Fibroblast of skin of left biceps (primary cell): ENCODE data around the gene DLGAP4.

Source experiments
- DNase-seq, 2 experiments: peaks; one replicate each; pipeline ENCODE4 v3.0.0-alpha.2; 2013; ENCODE audit warnings: low read depth in 2 of 2

Gene DLGAP4

GRCh38 chr20:36565520-36565919 is 259.4 kb downstream of the DLGAP4 start:
- DNase-seq, result no peak

DNA sequence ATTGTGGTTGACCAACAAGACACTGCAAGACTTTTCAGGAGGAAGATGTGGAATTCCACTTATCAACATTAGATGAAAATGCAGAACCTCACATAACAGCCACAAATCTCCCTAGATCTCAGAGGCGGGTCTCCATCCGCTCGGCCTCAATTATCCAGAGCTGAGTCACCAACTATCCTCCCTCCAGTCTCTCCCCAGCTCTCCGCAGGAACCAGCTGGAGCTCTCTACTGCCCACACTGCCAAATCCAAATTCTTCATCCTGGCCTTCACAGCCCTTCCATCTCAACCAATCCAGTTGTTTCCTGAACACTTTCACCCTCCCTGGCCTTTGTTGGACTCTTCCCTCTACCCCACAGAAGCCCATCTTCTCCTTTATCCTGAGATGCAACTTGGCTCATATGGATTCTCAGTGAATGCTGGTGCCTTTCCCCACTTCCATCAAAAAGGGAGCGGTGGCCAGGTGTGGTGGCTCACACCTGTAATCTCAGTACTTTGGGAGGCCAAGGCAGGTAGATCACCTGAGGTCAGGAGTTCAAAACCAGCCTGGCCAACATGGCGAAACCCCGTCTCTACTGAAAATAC is 263.8 kb downstream of the DLGAP4 start:
- DNase-seq, result no peak

DNA sequence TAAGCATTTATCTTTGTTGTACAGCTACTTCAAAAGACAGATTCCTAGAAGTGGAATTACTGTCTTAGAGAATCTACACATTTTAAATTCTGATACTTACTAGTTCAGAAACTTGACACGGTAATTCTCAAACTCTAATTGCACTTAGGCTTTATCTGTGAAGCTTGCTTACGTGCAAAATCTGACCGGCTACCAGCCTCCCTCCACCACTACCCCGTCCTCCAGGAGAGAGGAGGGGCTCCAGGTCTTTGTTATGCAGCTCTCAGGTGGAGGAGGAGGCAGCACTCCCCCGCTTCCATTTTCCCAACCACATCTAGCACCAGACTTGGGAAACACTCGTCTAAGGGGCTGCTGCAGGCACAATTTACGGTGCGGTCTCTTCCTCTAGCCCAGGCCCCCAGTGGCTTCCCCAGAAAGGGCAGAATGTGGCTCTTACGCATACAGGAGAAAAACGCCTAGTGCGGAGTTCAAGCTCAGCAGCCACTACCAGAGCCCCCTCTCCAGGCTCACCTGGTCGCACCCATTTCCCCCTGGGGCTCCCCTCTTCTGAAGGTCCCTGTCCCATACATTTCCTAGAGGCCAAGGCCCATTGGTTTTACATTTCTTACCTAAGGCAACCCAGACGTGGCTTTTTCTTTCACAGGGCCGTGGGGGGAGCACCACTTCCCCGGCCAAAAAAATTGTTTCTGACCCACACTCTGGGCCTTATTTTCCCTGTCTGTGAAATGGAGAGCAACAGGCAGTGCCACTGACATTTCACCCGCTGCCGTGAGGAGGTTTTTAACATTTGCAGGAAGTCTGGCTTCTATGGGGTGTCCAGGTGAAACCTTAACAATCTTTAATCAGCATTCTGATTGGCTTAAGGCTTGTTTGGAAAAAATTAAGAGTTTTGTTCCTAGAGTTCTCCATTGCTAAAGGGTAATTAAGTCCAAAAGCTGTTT is 265.7 kb downstream of the DLGAP4 start:
- no peak for DNase-seq

- DNase-seq, result no peak
Measured at GRCh38 chr20:36572701-36573102, 266.6 kb downstream of the DLGAP4 start.

DNA sequence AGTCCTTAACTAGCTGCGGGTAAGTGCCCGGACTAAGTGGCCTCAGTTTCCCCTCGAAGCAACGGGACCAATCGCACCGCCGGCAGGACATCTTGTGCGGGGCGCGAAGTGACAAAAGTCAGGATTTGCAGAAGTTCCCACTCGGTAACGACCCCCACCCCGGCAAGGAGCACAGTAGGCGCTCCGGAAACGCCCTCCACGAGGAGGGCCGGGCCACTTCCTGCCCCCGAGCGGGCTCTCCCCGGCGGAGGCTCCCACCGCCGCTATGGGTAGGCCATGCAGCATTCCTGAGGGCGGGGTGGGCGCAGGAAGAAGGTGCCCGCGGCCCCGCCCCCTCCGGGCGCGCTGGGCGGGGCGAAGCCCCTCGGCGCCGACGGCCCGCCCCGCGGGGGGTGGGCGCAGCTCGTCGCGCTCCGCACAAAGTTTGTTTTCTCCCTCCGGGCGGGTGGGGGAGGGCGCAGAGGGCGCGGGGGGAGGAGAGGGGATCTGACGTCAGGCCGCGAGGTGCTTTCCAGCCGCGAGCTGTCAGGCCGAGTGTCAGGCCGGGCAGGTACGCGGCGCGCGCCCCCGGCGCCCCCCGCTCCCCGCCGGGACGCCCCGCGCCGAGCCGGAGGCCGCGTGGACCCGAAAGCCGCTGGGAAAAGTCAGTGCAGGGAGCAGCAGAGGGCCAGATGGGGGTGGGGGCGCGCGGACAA is 267.1 kb downstream of the DLGAP4 start, which contains the start of gene TGIF2:
TGIF2 (plus strand) TSS at position 495 of the 695 bp plus-strand sequence. CDS start 5,178 bp downstream, outside the sequence.
- peak; percentile 76 to 77 for DNase-seq

DNA sequence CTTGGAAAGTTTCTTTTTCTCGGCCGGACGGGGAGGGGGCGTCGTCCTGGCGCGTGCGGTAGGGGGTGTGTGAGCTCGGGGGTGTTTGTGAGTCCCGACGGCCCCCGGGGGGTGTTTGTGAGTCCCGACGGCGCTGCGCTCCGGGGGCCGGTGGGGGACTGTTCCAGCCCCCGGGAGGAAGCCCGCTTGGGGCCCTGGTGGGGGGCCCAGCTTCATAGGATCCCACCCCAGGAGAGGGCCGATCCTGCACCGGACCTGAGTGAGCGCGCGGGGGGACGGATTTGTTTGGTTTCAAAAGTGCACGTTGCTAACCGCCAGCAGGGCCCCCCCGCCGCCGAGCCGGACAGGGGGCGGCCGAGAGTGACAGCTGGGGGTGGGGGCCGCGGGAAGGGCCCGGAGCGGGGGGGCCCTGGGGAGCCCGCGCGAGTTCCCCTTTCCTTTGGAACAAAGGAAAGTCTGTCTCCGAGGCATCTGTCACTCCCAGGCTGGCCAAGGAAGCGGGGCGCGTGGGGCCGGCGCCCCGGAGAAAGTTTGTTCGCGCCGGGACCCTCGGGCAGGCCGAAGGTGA is 267.7 kb downstream of the DLGAP4 start:
- no peak for DNase-seq

- no peak for DNase-seq
Measured at GRCh38 chr20:36574366-36575135, 268.4 kb downstream of the DLGAP4 start.

GRCh38 chr20:36576081-36576445 is 269.9 kb downstream of the DLGAP4 start:
- DNase-seq, result no peak
